Measurements from ENCODE around the gene PHLPP1.
"Not testable (repeated sequence)": the region's sequence is repeated elsewhere in the genome, so short reads cannot be mapped to it uniquely, and the experiment has no call there.

The PHLPP1 gene

DNA sequence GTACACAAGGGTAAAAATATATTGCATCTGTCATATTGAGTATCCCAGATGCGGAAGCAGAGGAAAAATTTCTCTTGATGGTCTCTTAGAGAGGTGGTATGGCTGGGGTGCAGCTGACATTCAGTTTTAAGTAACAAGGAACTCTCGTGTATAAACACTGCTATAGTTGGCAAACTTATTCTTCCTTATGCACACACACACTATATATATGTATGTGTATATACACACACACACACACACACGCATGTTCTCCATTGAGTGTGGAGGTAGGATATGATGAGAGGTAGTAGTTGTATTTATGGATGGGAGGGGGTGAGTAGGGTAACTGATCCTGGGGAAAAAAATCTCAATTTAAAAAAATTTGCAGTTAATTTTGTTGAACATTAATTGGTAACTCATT, 10.6 kb downstream of the PHLPP1 start:
- no peak overlapping the region for H3K4me3 Mint-ChIP-seq

DNA sequence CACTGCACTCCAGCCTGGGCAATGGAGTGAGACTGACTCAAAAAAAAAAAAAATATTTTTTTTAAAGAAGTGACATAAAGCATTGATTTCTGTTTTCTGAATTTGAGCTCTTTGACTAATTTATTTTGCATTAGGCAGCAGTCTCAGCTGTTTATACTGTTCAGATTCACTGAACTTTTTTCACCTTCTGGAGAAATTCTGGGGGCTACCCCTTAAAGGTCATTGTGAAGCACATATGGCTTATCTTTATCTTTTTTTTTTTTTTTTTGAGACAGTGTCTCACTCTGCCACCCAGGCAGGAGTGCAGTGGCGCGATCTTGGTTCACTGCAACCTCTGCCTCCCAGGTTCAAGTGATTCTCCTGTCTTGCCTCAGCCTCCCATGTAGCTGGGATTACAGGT, 12.9 kb downstream of the PHLPP1 start:
- CTCF ChIA-PET, result interaction anchor here (0.7 kb wide), 2 partner anchors 169 to 364 kb away, joined by 3 read pairs; no protein-coding TSS in a partner anchor

More for the DNA sequence above, 10.6 kb downstream of the PHLPP1 start:
- CTCF ChIA-PET, result no interaction called here
- Mint-ChIP-seq H3K4me1 (no peaks in the 10 kb centered on the region), H3K9me3 (no peaks in the 10 kb centered on the region), H3K27ac (no peak overlapping the region), H3K36me3 (no peaks in the 10 kb centered on the region), H3K27me3 (peaks cover 4% of the 10 kb centered on the region)
- no peak for DNase-seq

DNA sequence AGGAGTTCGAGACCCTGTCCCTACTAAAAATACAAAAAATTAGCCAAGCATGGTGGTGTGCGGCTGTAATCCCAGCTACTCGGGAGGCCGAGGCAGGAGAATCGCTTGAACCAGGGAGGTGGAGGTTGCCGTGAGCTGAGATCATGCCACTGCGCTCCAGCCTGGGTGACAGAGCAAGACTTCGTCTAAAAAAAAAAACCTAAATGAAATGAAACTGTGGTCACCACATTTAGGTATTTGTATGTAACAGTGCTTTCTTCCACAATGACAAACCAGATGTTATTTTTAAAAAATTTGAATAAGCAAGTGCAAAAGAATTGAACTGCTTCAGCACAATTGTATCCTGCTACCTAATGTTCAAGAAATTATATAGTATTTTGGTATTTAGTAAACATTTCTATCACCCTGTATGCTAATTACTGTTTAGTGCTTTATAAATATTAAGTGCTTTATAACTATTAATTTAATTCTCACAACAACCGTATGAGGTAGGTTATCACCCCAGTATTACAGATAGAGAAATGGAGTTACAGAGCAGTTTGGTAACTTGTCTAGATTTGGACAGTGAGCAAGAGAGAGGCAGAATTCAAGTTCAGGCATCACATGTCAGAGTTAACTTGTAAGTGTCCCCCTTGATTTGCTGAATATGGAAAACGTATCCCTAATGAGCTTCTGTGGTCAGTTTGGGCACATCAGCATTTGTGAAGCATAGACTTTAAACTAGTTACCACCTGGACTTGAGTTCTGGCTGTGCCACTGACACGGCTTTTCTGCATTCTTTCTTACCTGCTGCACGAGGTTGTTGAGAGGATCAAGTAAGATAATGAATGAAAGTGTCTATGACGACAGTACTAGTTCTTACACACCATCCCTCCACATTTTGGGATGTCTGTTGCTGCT, 14.4 kb downstream of the PHLPP1 start:
- CTCF ChIA-PET, result no interaction called here
- no peak overlapping the region for H3K27ac Mint-ChIP-seq

More for the DNA sequence above, 12.9 kb downstream of the PHLPP1 start:
- H3K27me3 Mint-ChIP-seq, result no peaks in the 10 kb centered on the region
- H3K36me3 Mint-ChIP-seq, result no peaks in the 10 kb centered on the region
- no peak overlapping the region for H3K4me3 Mint-ChIP-seq
- peaks cover 4% of the 10 kb centered on the region for H3K9me3 Mint-ChIP-seq
- no peak overlapping the region for H3K27ac Mint-ChIP-seq
- no peak for DNase-seq
- no peaks in the 10 kb centered on the region for H3K4me1 Mint-ChIP-seq

DNA sequence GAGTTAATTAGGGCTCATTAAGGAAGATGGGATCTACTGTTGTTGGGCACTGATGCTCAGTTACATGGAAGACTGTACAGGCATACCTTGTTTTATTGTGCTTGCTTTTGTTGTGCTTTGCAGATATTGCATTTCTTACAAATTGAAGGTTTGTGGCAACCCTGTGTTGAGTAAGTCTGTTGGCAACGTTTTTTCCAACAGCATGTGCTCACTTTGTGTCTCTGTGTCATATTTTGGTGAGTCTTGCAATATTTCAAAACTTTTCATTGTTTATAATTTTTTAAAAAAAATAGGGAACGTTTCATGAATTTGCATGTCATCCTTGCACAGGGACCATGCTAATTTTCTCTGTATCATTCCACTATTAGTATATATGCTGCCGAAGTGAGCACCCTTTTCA, 15.6 kb downstream of the PHLPP1 start:
- Mint-ChIP-seq H3K27ac (no peak overlapping the region), H3K4me1 (no peaks in the 10 kb centered on the region), H3K27me3 (no peaks in the 10 kb centered on the region), H3K36me3 (no peaks in the 10 kb centered on the region), H3K4me3 (no peak overlapping the region), H3K9me3 (peaks cover 4% of the 10 kb centered on the region)
- DNase-seq, result no peak
- CTCF ChIA-PET, result no interaction called here

More for the DNA sequence above, 14.4 kb downstream of the PHLPP1 start:
- Mint-ChIP-seq H3K27me3 (no peaks in the 10 kb centered on the region), H3K4me1 (no peaks in the 10 kb centered on the region), H3K36me3 (no peaks in the 10 kb centered on the region), H3K4me3 (no peak overlapping the region), H3K9me3 (peaks cover 4% of the 10 kb centered on the region)
- DNase-seq, result no peak

GRCh38 chr18:62732617-62733016, 17.3 kb downstream of the PHLPP1 start:
- no peak for DNase-seq
- CTCF ChIA-PET, result no interaction called here
- Mint-ChIP-seq H3K9me3 (peaks cover 4% of the 10 kb centered on the region), H3K4me1 (no peaks in the 10 kb centered on the region), H3K36me3 (no peaks in the 10 kb centered on the region), H3K27ac (no peak overlapping the region), H3K4me3 (no peak overlapping the region), H3K27me3 (no peaks in the 10 kb centered on the region)

DNA sequence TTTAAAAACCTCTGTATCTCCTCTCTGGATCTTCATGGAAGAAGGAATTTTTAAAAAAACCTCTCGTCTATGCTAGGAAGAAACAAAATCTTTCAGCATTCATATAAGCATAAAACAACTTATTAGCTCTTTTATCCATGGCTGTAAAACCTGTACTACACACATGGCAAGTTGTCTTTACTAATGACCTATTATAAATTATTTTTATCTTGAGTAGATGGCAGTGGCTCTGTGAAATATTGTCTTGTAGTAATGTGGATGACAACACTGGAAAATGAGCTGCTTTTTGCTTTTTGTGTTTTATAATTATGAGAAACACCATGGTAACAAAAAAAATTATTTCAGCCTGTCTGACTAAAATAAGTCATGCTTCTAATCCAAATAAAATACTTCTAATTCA, 18.9 kb downstream of the PHLPP1 start:
- CTCF ChIA-PET, result interaction anchor here (0.5 kb wide), 1 partner anchor 8 kb away, joined by 3 read pairs; no protein-coding TSS in a partner anchor
- H3K27me3 Mint-ChIP-seq, result no peaks in the 10 kb centered on the region
- no peaks in the 10 kb centered on the region for H3K36me3 Mint-ChIP-seq

GRCh38 chr18:62735387-62735786, 20.0 kb downstream of the PHLPP1 start:
- Mint-ChIP-seq H3K4me1 (no peaks in the 10 kb centered on the region), H3K27me3 (no peaks in the 10 kb centered on the region), H3K4me3 (no peak overlapping the region), H3K36me3 (no peaks in the 10 kb centered on the region), H3K27ac (no peak overlapping the region), H3K9me3 (peaks cover 4% of the 10 kb centered on the region)
- CTCF ChIA-PET, result no interaction called here
- DNase-seq, result no peak

More for the DNA sequence above, 18.9 kb downstream of the PHLPP1 start:
- Mint-ChIP-seq H3K27ac (no peak overlapping the region), H3K4me3 (no peak overlapping the region), H3K9me3 (peaks cover 4% of the 10 kb centered on the region), H3K4me1 (no peaks in the 10 kb centered on the region)
- DNase-seq, result no peak

DNA sequence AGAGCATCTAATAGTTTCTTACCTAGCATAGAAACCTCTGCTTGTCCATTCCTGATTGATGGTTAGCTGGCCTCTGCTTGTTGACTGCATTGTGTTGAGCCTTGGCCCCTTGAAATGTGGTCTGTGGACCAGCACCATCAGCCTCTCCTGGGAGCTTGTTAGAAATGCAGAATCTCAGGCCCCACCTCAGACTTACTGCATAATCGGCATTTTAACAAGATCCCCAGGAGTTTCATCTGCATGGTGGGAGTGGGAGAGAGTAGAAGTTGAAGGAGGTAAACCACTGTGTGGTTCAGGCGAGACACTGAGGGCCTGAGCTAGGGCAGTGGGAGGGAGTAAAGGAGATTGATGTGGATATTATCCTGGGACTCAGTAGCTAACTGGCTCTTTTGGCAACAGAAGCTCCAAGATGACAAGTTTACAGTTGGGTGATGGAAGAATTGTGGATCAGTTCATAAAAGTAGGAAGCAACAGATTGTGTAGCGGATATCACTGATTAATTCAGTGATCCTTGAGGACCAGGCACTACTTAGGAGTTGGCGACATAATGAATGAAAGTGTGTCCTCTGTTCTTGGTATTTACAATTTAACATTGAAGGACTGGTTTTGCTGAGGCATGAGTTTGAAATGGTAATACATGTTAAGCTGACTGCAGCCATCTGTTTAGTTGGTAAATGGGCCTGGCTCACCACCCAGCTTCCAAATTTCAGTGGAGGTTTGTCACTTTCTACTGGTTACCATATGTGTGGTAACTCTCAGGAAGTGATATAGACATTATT, 20.9 kb downstream of the PHLPP1 start:
- no peaks in the 10 kb centered on the region for H3K4me1 Mint-ChIP-seq
- no peak overlapping the region for H3K27ac Mint-ChIP-seq
- H3K4me3 Mint-ChIP-seq, result no peak overlapping the region
- peaks cover 4% of the 10 kb centered on the region for H3K9me3 Mint-ChIP-seq
- H3K36me3 Mint-ChIP-seq, result no peaks in the 10 kb centered on the region
- no peak for DNase-seq
- CTCF ChIA-PET, result no interaction called here
- no peaks in the 10 kb centered on the region for H3K27me3 Mint-ChIP-seq

- H3K36me3 Mint-ChIP-seq, result no peaks in the 10 kb centered on the region
- H3K4me1 Mint-ChIP-seq, result no peaks in the 10 kb centered on the region
- DNase-seq, result no peak
- H3K9me3 Mint-ChIP-seq, result no peaks in the 10 kb centered on the region
- CTCF ChIA-PET, result no interaction called here
- H3K27me3 Mint-ChIP-seq, result no peaks in the 10 kb centered on the region
- no peak overlapping the region for H3K27ac Mint-ChIP-seq
- H3K4me3 Mint-ChIP-seq, result no peak overlapping the region
Measured at GRCh38 chr18:62737241-62737873, 22.0 kb downstream of the PHLPP1 start.

- no peaks in the 10 kb centered on the region for H3K27me3 Mint-ChIP-seq
- H3K36me3 Mint-ChIP-seq, result no peaks in the 10 kb centered on the region
- H3K9me3 Mint-ChIP-seq, result no peaks in the 10 kb centered on the region
- H3K4me1 Mint-ChIP-seq, result no peaks in the 10 kb centered on the region
- DNase-seq, result no peak
- H3K27ac Mint-ChIP-seq, result no peak overlapping the region
- CTCF ChIA-PET, result interaction anchor here (0.7 kb wide), 1 partner anchor 36 kb away, joined by 3 read pairs; no protein-coding TSS in a partner anchor
- no peak overlapping the region for H3K4me3 Mint-ChIP-seq
Measured at GRCh38 chr18:62738639-62739038, 23.3 kb downstream of the PHLPP1 start.

GRCh38 chr18:62739911-62740310, 24.6 kb downstream of the PHLPP1 start:
- DNase-seq, result no peak
- H3K27ac Mint-ChIP-seq, result no peak overlapping the region
- CTCF ChIA-PET, result no interaction called here
- H3K36me3 Mint-ChIP-seq, result no peaks in the 10 kb centered on the region
- H3K4me1 Mint-ChIP-seq, result no peaks in the 10 kb centered on the region
- H3K4me3 Mint-ChIP-seq, result no peak overlapping the region
- H3K27me3 Mint-ChIP-seq, result no peaks in the 10 kb centered on the region
- no peaks in the 10 kb centered on the region for H3K9me3 Mint-ChIP-seq

DNA sequence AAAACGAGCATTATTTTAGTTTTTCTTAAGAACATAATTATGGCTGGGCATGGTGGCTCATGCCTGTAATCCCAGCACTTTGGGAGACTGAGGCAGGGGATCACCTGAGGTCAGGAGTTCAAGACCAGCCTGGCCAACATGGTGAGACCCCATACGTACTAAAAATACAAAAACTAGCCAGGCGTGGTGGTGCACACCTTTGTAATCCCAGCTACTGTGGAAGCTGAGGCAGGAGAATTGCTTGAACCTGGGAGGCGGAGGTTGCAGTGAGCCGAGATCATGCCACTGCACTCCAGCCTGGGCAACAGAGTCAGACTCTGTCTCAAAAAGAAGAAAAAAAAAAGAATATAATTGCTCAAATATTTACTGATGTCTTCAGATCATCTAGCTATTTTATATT, 25.3 kb downstream of the PHLPP1 start:
- H3K36me3 Mint-ChIP-seq, CTCF ChIA-PET, H3K9me3 Mint-ChIP-seq, DNase-seq, H3K27me3 Mint-ChIP-seq, H3K4me1 Mint-ChIP-seq, H3K4me3 Mint-ChIP-seq, H3K27ac Mint-ChIP-seq: not testable (repeated sequence)

- DNase-seq, result no peak
- CTCF ChIA-PET, result no interaction called here
- H3K27me3 Mint-ChIP-seq, result no peaks in the 10 kb centered on the region
- no peak overlapping the region for H3K27ac Mint-ChIP-seq
- H3K9me3 Mint-ChIP-seq, result no peaks in the 10 kb centered on the region
- no peak overlapping the region for H3K4me3 Mint-ChIP-seq
- no peaks in the 10 kb centered on the region for H3K36me3 Mint-ChIP-seq
- no peaks in the 10 kb centered on the region for H3K4me1 Mint-ChIP-seq
Measured at GRCh38 chr18:62741118-62741566, 25.8 kb downstream of the PHLPP1 start.

DNA sequence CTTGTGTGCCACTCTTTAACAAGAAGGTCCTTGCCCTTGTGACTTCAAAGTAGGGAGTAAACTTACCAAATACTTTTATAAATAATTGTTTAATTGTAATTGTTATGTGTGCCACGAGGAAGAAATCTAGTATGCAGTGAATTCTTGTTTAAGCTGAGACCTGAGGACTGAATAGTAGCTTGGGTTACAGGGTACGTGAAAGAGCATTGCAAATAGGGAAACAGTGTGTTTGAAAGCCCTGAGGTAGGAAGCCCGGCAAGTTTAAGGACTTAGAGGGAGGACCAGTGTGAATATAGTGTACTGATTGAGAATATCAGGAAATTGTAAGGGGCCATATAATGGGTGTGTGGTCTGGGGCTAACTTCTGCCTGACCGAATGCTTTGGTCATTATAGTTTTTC, 26.2 kb downstream of the PHLPP1 start:
- H3K4me3 Mint-ChIP-seq, result no peak overlapping the region
- CTCF ChIA-PET, result interaction anchor here (0.7 kb wide), 1 partner anchor 8 kb away, joined by 3 read pairs; no protein-coding TSS in a partner anchor
- no peaks in the 10 kb centered on the region for H3K27me3 Mint-ChIP-seq
- H3K27ac Mint-ChIP-seq, result no peak overlapping the region
- no peaks in the 10 kb centered on the region for H3K4me1 Mint-ChIP-seq
- no peaks in the 10 kb centered on the region for H3K36me3 Mint-ChIP-seq
- no peak for DNase-seq
- no peaks in the 10 kb centered on the region for H3K9me3 Mint-ChIP-seq
